GM18499 (cell line): ENCODE measurements around the gene GABRG2.

Experiments used
- ATAC-seq: cut with Tn5 transposase; IDR thresholded peaks from one replicate; pipeline ENCODE4 v1.9.1; 2021; ENCODE audit warnings: moderate number of reproducible peaks; ENCODE audit not compliant: insufficient read depth, unreplicated experiment

The GABRG2 gene

DNA sequence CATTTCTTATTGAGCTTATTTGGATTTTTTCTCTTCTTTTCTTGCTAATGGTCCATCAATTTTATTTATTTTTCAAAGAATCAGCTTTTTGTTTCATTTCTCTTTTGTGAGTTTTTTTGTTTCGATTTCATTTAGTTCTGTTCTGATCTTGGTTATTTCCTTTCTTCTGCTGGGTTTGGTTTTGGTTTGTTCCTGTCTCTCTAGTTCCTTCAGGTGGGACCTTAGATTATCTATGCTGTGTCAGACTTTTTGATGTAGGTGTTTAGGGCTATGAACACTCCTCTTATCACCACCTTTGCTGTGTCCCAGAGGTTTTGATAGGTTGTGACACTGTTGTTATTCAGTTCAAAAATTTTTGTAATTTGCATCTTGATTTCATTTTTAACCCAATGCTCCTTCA is 119.8 kb downstream of the GABRG2 start:
- ATAC-seq, result no peak

DNA sequence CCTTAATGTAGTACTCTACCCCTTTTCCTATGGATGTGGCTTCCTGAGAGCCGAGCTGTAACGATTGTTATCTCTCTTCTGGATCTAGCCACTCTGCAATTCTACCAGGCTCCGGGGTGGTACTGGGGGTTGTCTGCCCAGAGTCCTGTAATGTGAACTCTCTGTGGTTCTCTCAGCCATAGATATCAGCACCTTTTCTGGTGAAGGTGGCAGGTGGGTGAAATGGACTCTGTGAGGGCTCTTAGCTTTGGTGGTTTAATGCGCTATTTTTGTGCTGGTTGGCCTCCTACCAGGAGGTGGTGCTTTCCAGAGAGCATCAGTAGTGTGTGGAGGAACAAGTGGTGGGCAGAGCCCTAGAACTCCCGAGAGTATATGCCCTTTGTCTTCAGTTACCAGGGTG is 122.1 kb downstream of the GABRG2 start:
- no peak for ATAC-seq

DNA sequence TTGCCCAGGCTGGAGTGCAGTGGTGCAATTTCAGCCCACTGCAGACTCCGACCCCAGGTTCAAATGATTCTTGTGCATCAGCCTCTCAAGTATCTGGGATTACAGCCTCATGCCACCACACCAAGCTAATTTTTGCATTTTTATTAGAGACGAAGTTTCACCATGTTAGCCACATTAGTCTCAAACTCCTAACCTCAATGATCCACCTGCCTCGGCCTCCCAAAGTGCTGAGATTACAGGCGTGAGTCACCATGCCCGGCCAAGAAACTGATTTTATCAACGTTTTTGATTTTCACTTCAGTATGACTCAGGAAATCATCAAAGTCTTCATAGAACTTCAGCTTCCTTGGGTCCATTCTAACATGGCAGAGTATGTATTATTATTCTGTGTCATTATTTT is 125.4 kb downstream of the GABRG2 start:
- ATAC-seq, result no peak

DNA sequence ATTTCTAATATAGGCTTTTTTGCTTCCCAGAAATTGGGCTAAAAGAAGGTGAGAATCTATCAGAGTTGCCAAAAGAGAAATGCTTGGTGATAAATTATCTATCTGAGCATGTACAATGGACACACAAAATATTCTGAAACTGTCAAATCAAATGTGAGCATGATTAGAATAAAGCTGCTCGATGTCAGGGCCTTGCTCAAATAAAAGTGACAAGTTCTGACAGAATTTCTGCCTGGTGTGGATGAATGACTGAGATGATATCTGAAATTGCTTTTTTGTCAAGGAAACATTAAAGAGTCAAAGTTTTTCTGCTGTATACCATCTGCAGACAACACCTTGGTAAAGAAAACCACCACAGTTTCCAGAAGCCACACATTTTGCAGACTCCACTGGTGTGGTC is 128.8 kb downstream of the GABRG2 start:
- no peak for ATAC-seq

DNA sequence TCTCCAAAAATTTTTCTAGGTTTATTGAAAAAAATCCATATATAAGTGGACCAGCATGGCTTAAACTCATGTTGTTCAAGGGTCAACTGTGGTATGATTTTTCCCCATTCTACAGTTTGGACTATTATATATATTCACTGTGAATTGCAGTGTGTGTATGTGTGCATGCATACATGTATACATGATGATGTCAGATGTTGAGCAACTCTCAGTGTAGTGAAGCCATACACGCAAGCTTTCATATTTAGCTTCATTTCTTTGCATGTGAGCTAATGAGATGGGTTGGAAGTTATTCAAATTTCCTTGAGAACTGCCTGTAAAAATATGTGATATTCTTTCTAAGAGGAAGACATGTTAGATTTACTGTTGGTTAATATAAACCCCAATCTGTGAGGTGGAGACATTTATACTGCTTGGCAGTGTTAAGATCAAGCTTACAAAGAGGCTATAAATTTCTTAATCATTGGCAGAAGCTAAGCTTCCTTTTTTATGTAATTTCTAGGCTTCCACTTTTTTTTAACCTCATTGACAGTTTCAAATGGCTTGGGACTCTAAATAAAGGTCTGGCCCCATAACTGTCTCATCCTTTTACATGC is 134.8 kb downstream of the GABRG2 start:
- no peak for ATAC-seq
